GM23338 (cell line): ENCODE results near the gene LRRC26. TPM values are rescaled to one million over a fixed set of nuclear protein-coding genes. Genes with fewer than 3 reads are reported as not detected.

Experiments used
- ATAC-seq: fragments of 200-7000 bp; cut with Tn5 transposase; 3 replicates; pipeline ENCODE4 v1.9.1; 2020
- DNase-seq: peaks from one replicate; pipeline ENCODE4 v3.0.0-alpha.2; 2015; ENCODE audit warnings: low spot score
- H2AFZ ChIP-seq: fragments of 200-600 bp; sonication (generic); 2 replicates; pipeline ENCODE4 v1.8.0; 2016; ENCODE audit warnings: antibody characterized with exemption, mild to moderate bottlenecking, moderate library complexity
- H3F3A ChIP-seq: fragments of 200-600 bp; sonication (generic); replicated peaks from 2 replicates; pipeline ENCODE4 v1.8.0; 2017; ENCODE audit warnings: antibody characterized with exemption, mixed run types, low read depth
- H3K27ac ChIP-seq: fragments of 200-600 bp; sonication (generic); 2 replicates; pipeline ENCODE4 v1.6.1; 2016; ENCODE audit warnings: low read depth
- H3K27me3 ChIP-seq: fragments of 200-600 bp; sonication (generic); 2 replicates; pipeline ENCODE4 v1.8.0; 2016; ENCODE audit warnings: mild to moderate bottlenecking, mixed run types, moderate library complexity; ENCODE audit not compliant: insufficient read depth
- H3K36me3 ChIP-seq: fragments of 200-600 bp; sonication (generic); 2 replicates; pipeline ENCODE4 v1.8.0; 2016; ENCODE audit warnings: mild to moderate bottlenecking; ENCODE audit not compliant: insufficient read depth
- H3K4me1 ChIP-seq: fragments of 200-600 bp; sonication (generic); 2 replicates; pipeline ENCODE4 v1.8.0; 2016; ENCODE audit warnings: mild to moderate bottlenecking, moderate library complexity; ENCODE audit not compliant: insufficient read depth
- H3K4me2 ChIP-seq: fragments of 200-600 bp; sonication (generic); 2 replicates; pipeline ENCODE4 v1.7.1; 2017; ENCODE audit warnings: mixed run types
- H3K4me3 ChIP-seq: fragments of 200-600 bp; sonication (generic); 2 replicates; pipeline ENCODE4 v1.6.1; 2016; ENCODE audit warnings: mixed run types
- H3K79me2 ChIP-seq: fragments of 200-600 bp; sonication (generic); replicated peaks from 2 replicates; pipeline ENCODE4 v1.8.0; 2017; ENCODE audit warnings: mild to moderate bottlenecking; ENCODE audit not compliant: insufficient read depth
- H3K9me2 ChIP-seq: fragments of 200-600 bp; sonication (generic); 2 replicates; pipeline ENCODE4 v1.8.0; 2017; ENCODE audit not compliant: insufficient read depth
- H4K20me1 ChIP-seq: fragments of 200-600 bp; sonication (generic); replicated peaks from 2 replicates; pipeline ENCODE4 v1.8.0; 2017; ENCODE audit warnings: mild to moderate bottlenecking; ENCODE audit not compliant: insufficient read depth
- H3K27ac Mint-ChIP-seq: 2 replicates; pipeline ENCODE4 v1.8.0; 2020; ENCODE audit warnings: inconsistent platforms, mild to moderate bottlenecking, moderate library complexity, mixed read lengths
- H3K27me3 Mint-ChIP-seq: 3 replicates; pipeline ENCODE4 v1.8.0; 2022; ENCODE audit warnings: low read depth, mild to moderate bottlenecking, moderate library complexity, mixed read lengths, inconsistent platforms; ENCODE audit not compliant: insufficient read depth, poor library complexity
- H3K36me3 Mint-ChIP-seq: 3 replicates; pipeline ENCODE4 v1.8.0; 2021; ENCODE audit warnings: low read depth, mild to moderate bottlenecking, inconsistent platforms, moderate library complexity, mixed read lengths
- H3K4me1 Mint-ChIP-seq: 3 replicates; pipeline ENCODE4 v1.8.0; 2020; ENCODE audit warnings: mild to moderate bottlenecking, inconsistent platforms, mixed read lengths
- H3K4me3 Mint-ChIP-seq: 3 replicates; pipeline ENCODE4 v1.8.0; 2021; ENCODE audit warnings: moderate library complexity, mild to moderate bottlenecking, inconsistent platforms, mixed read lengths
- H3K9me3 Mint-ChIP-seq: 3 replicates; pipeline ENCODE4 v1.8.0; 2020; ENCODE audit warnings: moderate library complexity, mild to moderate bottlenecking, inconsistent platforms, mixed read lengths
- ETS1 ChIP-seq: IDR thresholded peaks from 2 replicates; pipeline ENCODE4 v1.6.1; 2016; ENCODE audit warnings: antibody characterized with exemption
- EZH2 ChIP-seq: fragments of 200-600 bp; sonication (generic); IDR thresholded peaks from one replicate; pipeline ENCODE4 v1.8.0; 2017; ENCODE audit warnings: antibody characterized with exemption, mild to moderate bottlenecking, low read depth; ENCODE audit not compliant: unreplicated experiment
- EZH2phosphoT487 ChIP-seq: fragments of 200-600 bp; sonication (generic); IDR thresholded peaks from one replicate; pipeline ENCODE4 v1.8.1; 2018; ENCODE audit warnings: antibody characterized with exemption; ENCODE audit not compliant: unreplicated experiment
- JUNB ChIP-seq: IDR thresholded peaks from one replicate; pipeline ENCODE4 v1.6.1; 2016; ENCODE audit warnings: antibody characterized with exemption; ENCODE audit not compliant: unreplicated experiment
- STAT1 ChIP-seq: IDR thresholded peaks from one replicate; pipeline ENCODE4 v1.6.1; 2016; ENCODE audit warnings: antibody characterized with exemption; ENCODE audit not compliant: unreplicated experiment
- ZNF114 ChIP-seq: fragments of 250-450 bp; sonication (Bioruptor Pico); IDR thresholded peaks from 2 replicates; pipeline ENCODE4 v1.5.0; 2020; ENCODE audit warnings: mild to moderate bottlenecking, moderate library complexity
- ZNF331 ChIP-seq: fragments of 250-450 bp; sonication (Bioruptor Pico); IDR thresholded peaks from 2 replicates; pipeline ENCODE4 v1.5.0; 2020; ENCODE audit warnings: low read depth, mild to moderate bottlenecking, moderate library complexity
- ZNF462 ChIP-seq: fragments of 250-450 bp; sonication (Bioruptor Pico); IDR thresholded peaks from 2 replicates; pipeline ENCODE4 v1.5.0; 2020; ENCODE audit warnings: mild to moderate bottlenecking, moderate library complexity
- polyA plus RNA-seq: library from polyadenylated mRNA; unstranded; fragments of >200 nt; fragmentation: Nextera tagmentation; extraction: Ambion mirVana; gene quantifications from 2 replicates; pipeline ENCODE4 v1.2.1, GENCODE V29; 2016
- total RNA-seq: library from RNA; depleted of rRNA; stranded (reverse); fragments of >200 nt; shearing (Covaris generic); gene quantifications from 2 replicates; pipeline ENCODE4 v1.2.3, GENCODE V29; 2014

Gene LRRC26
- total and polyA plus RNA-seq, 2 experiments from 2014 or later = 0.21 to 4.3 TPM

- no peak for TF ChIP-seq ZNF462 (CRISPR knock-in tag)
- TF ChIP-seq ZNF114 (CRISPR knock-in tag) = no peak
- no peak for TF ChIP-seq STAT1
- TF ChIP-seq EZH2phosphoT487 = no peak
- TF ChIP-seq JUNB = no peak
- TF ChIP-seq ZNF331 (CRISPR knock-in tag) = no peak
These were observed 22.6 kb upstream of the LRRC26 start (continued) for GRCh38 chr9:137192448-137192780.

GRCh38 chr9:137191691-137192447 lies 22.0 kb upstream of the LRRC26 start:
- 0 out of 2 replicates have a peak, but pooled peaks cover 4% of the 10 kb centered on the region for H3F3A ChIP-seq
- no peaks in the 10 kb centered on the region for H3K9me2 ChIP-seq
- no peak overlapping the region for H3K4me3 ChIP-seq
- H3K36me3 ChIP-seq = no peaks in the 10 kb centered on the region
- H3K4me2 ChIP-seq = no peak overlapping the region
- H4K20me1 ChIP-seq = peaks cover 4% of the 10 kb centered on the region; the same call in 1 of the 2 replicates
- Mint-ChIP-seq H3K9me3 (no peaks in the 10 kb centered on the region; the same call in 2 of the 3 replicates), H3K27ac (no peak overlapping the region), H3K36me3 (peaks cover 5% of the 10 kb centered on the region), H3K27me3 (peaks cover 12% of the 10 kb centered on the region), H3K4me3 (no peak overlapping the region), H3K4me1 (peaks cover 16% of the 10 kb centered on the region)
- H3K27me3 ChIP-seq = no peaks in the 10 kb centered on the region
- H2AFZ ChIP-seq = no peak overlapping the region
- peaks cover 13% of the 10 kb centered on the region for H3K4me1 ChIP-seq
- H3K79me2 ChIP-seq = peaks cover 36% of the 10 kb centered on the region
- no peak for ATAC-seq
- DNase-seq = no peak
- no peak overlapping the region for H3K27ac ChIP-seq
- TF ChIP-seq ZNF114 (CRISPR knock-in tag) (no peak), EZH2 (no peak), ZNF331 (CRISPR knock-in tag) (no peak), ETS1 (no peak), ZNF462 (CRISPR knock-in tag) (no peak)
